Right cardiac atrium (tissue), 5 donors: ENCODE data around the gene TUBA1A. TPM values are rescaled to one million over a fixed set of nuclear protein-coding genes. Genes with fewer than 3 reads are reported as not detected.
"Not testable (repeated sequence)": the region's sequence is repeated elsewhere in the genome, so short reads cannot be mapped to it uniquely, and the experiment has no call there.

Experiments
- ATAC-seq, 2 donors: fragments of 200-7000 bp; cut with Tn5 transposase; one replicate each; pipeline versions ENCODE4 v1.8.0 to v1.9.1; 2020; ENCODE audit warnings: moderate library complexity in 2 of 2, mild to moderate bottlenecking in 1 of 2
- DNase-seq, 3 donors: peaks; one replicate each; pipeline ENCODE4 v3.0.0-alpha.2; 2020
- H3K27ac ChIP-seq: one replicate; pipeline ENCODE4 v1.5.1; 2013; ENCODE audit warnings: mild to moderate bottlenecking, low read length, control low read depth, moderate library complexity
- H3K27me3 ChIP-seq: one replicate; pipeline ENCODE4 v1.6.1; 2013; ENCODE audit not compliant: control insufficient read depth, insufficient read depth
- H3K4me1 ChIP-seq: one replicate; pipeline ENCODE4 v1.6.1; 2013; ENCODE audit warnings: low read length; ENCODE audit not compliant: control insufficient read depth, insufficient read depth
- H3K4me3 ChIP-seq: one replicate; pipeline ENCODE4 v1.5.1; 2013; ENCODE audit warnings: low read length, control low read depth
- H3K9me3 ChIP-seq: one replicate; pipeline ENCODE4 v1.6.1; 2013; ENCODE audit warnings: low read length; ENCODE audit not compliant: control insufficient read depth
- WGBS: extraction: QIAGEN DNeasy Blood & Tissue Kit; methylation state at CpG from one replicate; pipeline ENCODE4 v1.1.7; 2013; 5-methylcytosine and 5-hydroxymethylcytosine counted together
- intact Hi-C, 4 donors: fragments of 100-400 bp; cut with DNase I; formaldehyde crosslinking; loops; one replicate each; pipeline versions ENCODE4 v1.11.0 to v1.14.0; 2022 to 2023
- polyA plus RNA-seq: library from polyadenylated mRNA; stranded (reverse); fragments of 200-250 nt; gene quantifications from one replicate; pipeline ENCODE4 v1.2.3, GENCODE V29; 2013
- total RNA-seq, 4 donors: library from RNA; stranded (reverse); fragmentation: NEBNext Ultra II Directional; extraction: Animal tissue kit (Norgen Biotek cat#: 25700); gene quantifications; one replicate each; pipeline ENCODE4 v1.2.1, GENCODE V29; 2021
- donor health status: healthy with polysubstance abuse.
- donor health status: DM: no; HTN: yes; CAD: no.
- donor health status: DM: no; HTN: no; CAD: no.
- donor health status: DM: no; HTN: yes; CAD: no; lungs with severe emphysema.
- donor health status: DM: yes; HTN: yes; CAD: no.

Gene TUBA1A
- total and polyA plus RNA-seq, 5 donors: 75.6 to 149 (median 129) TPM

- 14% methylated on average over 4 of the region's 4 CpGs for WGBS
- H3K9me3 ChIP-seq: no peaks in the 10 kb centered on the region
- H3K4me3 ChIP-seq: peak overlapping the region; percentile 39
- H3K4me1 ChIP-seq: peaks cover 1% of the 10 kb centered on the region
- H3K27ac ChIP-seq: no peak overlapping the region
- no peaks in the 10 kb centered on the region for H3K27me3 ChIP-seq
- DNase-seq (no peak), ATAC-seq (peak; percentile 76 to 89)
- intact Hi-C loops: no loop called here
Measured at GRCh38 chr12:49201595-49202295, 12.9 kb upstream of the TUBA1A start.

GRCh38 chr12:49200919-49201594 lies 12.2 kb upstream of the TUBA1A start:
- peak overlapping the region; percentile 39 for H3K4me3 ChIP-seq
- intact Hi-C loops: no loop called here

GRCh38 chr12:49198431-49199155 lies 9.7 kb upstream of the TUBA1A start:
- H3K9me3 ChIP-seq: no peaks in the 10 kb centered on the region
- ATAC-seq (no peak), DNase-seq (peak in 2 of 3 donors; percentile 29 to 70)
- 66% methylated on average over 11 of the region's 11 CpGs for WGBS
- intact Hi-C loops: no loop called here
- H3K4me3 ChIP-seq: no peak overlapping the region
- no peak overlapping the region for H3K27ac ChIP-seq
- H3K4me1 ChIP-seq: peaks cover 1% of the 10 kb centered on the region
- no peaks in the 10 kb centered on the region for H3K27me3 ChIP-seq

More at GRCh38 chr12:49200919-49201594, 12.2 kb upstream of the TUBA1A start:
- no peaks in the 10 kb centered on the region for H3K27me3 ChIP-seq
- 4% methylated on average over 4 of the region's 4 CpGs for WGBS
- H3K4me1 ChIP-seq: peaks cover 1% of the 10 kb centered on the region
- peak; percentile 82 for ATAC-seq
- H3K27ac ChIP-seq: no peak overlapping the region
- DNase-seq: no peak
- no peaks in the 10 kb centered on the region for H3K9me3 ChIP-seq

- Histone ChIP-seq H3K4me1 (peaks cover 1% of the 10 kb centered on the region), H3K9me3 (no peaks in the 10 kb centered on the region), H3K27me3 (no peaks in the 10 kb centered on the region), H3K4me3 (no peak overlapping the region), H3K27ac (no peak overlapping the region)
- intact Hi-C loops: no loop called here
- WGBS: 72% methylated on average over 5 of the region's 5 CpGs
- ATAC-seq (no peak), DNase-seq (no peak)
Measured at GRCh38 chr12:49197256-49197655, 8.4 kb upstream of the TUBA1A start.

- Histone ChIP-seq H3K27ac (no peak overlapping the region), H3K4me1 (peaks cover 1% of the 10 kb centered on the region), H3K9me3 (no peaks in the 10 kb centered on the region), H3K4me3 (no peak overlapping the region), H3K27me3 (no peaks in the 10 kb centered on the region)
- intact Hi-C loops: no loop called here
- 74% methylated on average over 3 of the region's 3 CpGs for WGBS
- no peak for ATAC-seq
- no peak for DNase-seq
Measured at GRCh38 chr12:49195736-49196135, 6.9 kb upstream of the TUBA1A start.

- H3K27me3 ChIP-seq, H3K27ac ChIP-seq, H3K4me1 ChIP-seq, DNase-seq, H3K9me3 ChIP-seq, H3K4me3 ChIP-seq, ATAC-seq: not testable (repeated sequence)
- intact Hi-C loops: loop anchor here in 1 of 4 donors (5.0 kb wide), 1 partner anchor 39 kb away; no protein-coding TSS in a partner anchor
- 89% methylated on average over 4 of the region's 4 CpGs for WGBS
Measured at GRCh38 chr12:49193746-49194145, 4.9 kb upstream of the TUBA1A start.

GRCh38 chr12:49191498-49191897 lies 2.6 kb upstream of the TUBA1A start:
- H3K9me3 ChIP-seq, H3K27me3 ChIP-seq, H3K27ac ChIP-seq, ATAC-seq, H3K4me3 ChIP-seq, H3K4me1 ChIP-seq, DNase-seq: not testable (repeated sequence)
- intact Hi-C loops: loop anchor here in 1 of 4 donors (5.0 kb wide), 1 partner anchor 41 kb away; no protein-coding TSS in a partner anchor
- 94% methylated on average over 6 of the region's 6 CpGs for WGBS

GRCh38 chr12:49190974-49191373 lies 2.1 kb upstream of the TUBA1A start:
- no peak for DNase-seq
- Histone ChIP-seq H3K4me3 (no peak overlapping the region), H3K9me3 (no peaks in the 10 kb centered on the region), H3K27ac (no peak overlapping the region), H3K4me1 (no peaks in the 10 kb centered on the region), H3K27me3 (no peaks in the 10 kb centered on the region)
- WGBS: 88% methylated on average over 3 of the region's 3 CpGs
- intact Hi-C loops: loop anchor here in 1 of 4 donors (5.0 kb wide), 1 partner anchor 41 kb away; no protein-coding TSS in a partner anchor
- ATAC-seq: no peak

- ATAC-seq: no peak
- H3K9me3 ChIP-seq: no peaks in the 10 kb centered on the region
- WGBS: 82% methylated on average over 12 of the region's 12 CpGs
- no peaks in the 10 kb centered on the region for H3K4me1 ChIP-seq
- no peak overlapping the region for H3K27ac ChIP-seq
- no peak for DNase-seq
- no peaks in the 10 kb centered on the region for H3K27me3 ChIP-seq
- intact Hi-C loops: loop anchor here in 3 of 4 donors (5.0 to 10.0 kb wide), 4 partner anchors 42 to 58 kb away; partner anchors contain the start of gene TUBA1B (in 2 of the 3)
- peak overlapping the region; percentile 68 for H3K4me3 ChIP-seq
Measured at GRCh38 chr12:49189731-49190716, 1.1 kb upstream of the TUBA1A start.
